Hepatocyte (in vitro differentiated cells): ENCODE measurements around the gene UBE2Q2.

ENCODE experiments used
- CTCF ChIP-seq: fragments of 200-600 bp; sonication (generic); IDR thresholded peaks from 2 replicates; pipeline ENCODE4 v1.5.1; 2016; ENCODE audit warnings: antibody characterized with exemption, mild to moderate bottlenecking; ENCODE audit not compliant: poor library complexity
- EZH2 ChIP-seq: fragments of 200-600 bp; sonication (generic); IDR thresholded peaks from 2 replicates; pipeline ENCODE4 v1.6.1; 2016; ENCODE audit warnings: antibody characterized with exemption, mild to moderate bottlenecking, borderline replicate concordance
- EZH2phosphoT487 ChIP-seq: fragments of 200-600 bp; sonication (generic); IDR thresholded peaks from one replicate; pipeline ENCODE4 v1.6.1; 2018; ENCODE audit warnings: antibody characterized with exemption, mild to moderate bottlenecking, low read depth, moderate library complexity; ENCODE audit not compliant: unreplicated experiment, severe bottlenecking

GRCh38 chr15:75830910-75831805, 12.1 kb upstream of the UBE2Q2 start:
- TF ChIP-seq EZH2phosphoT487 = no peak
- no peak for TF ChIP-seq CTCF
- TF ChIP-seq EZH2 = no peak
